ENCODE results near the gene ARL13A.
"Not testable (repeated sequence)": the region's sequence is repeated elsewhere in the genome, so short reads cannot be mapped to it uniquely, and the experiment has no call there.

ARL13A gene

DNA sequence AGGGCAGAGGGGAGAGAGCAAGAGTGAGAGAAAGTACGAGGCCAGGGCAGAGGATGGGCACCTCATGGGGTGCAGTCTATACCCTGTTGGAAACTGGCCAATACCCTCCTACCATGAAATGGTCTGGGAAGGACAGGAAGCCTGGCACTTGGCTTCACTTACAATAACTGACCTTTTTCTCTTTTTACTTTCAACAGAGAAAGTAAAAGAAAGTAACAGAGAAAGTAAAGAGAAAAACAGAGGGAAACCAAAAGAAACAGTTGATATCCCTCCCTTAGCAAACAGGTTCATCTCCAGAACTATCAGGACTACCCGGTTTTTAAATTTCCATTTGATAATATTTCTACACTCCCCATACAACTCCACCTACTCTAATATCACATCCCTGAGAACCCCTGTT is 20.6 kb downstream of the ARL13A start:
- DNase-seq (ENCODE audit: low spot score) = no peak

DNA sequence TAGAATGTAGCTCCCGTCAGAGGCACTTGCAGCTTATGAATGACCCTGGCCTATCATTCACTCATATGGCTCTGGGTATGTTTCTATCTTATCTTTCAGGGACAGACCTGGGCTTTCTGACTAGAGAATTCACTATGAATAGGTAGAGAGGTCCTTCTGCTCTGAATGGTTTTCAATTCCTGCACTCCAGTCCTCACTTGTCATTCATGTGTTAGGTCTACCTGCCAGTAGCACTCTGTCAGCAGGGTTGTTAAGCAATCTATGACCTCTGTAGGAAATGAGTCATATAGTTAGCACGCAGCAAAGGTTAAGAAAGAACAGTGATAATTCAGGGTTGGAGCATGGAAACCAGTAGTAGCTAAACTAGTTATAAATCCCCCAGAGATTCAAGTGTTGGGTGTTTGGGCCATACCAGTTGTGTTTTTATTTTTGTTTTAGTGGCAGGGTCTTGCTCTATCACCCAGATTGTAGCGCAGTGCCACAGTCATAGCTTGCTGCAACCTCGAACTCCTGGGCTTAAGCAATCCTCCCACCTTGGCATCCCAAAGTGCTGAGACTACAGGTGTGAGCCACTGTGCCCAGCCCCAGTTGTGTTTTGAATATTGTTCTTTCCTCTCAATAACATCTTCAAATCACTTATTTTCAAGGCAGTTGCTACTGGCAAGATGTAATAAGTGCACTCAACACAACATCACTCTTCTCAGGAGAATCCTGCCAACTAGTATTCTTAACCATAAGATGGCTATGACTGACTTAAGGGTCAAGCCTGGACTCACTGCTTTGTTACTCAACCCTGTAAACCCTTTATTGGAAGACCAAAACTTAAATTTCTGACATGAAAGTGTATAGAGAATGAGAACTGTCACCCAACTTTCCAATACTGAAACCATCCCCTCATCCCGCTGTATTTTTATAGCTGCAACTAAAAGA is 25.1 kb downstream of the ARL13A start:
- DNase-seq (ENCODE audit: low spot score) = peak; percentile 7

DNA sequence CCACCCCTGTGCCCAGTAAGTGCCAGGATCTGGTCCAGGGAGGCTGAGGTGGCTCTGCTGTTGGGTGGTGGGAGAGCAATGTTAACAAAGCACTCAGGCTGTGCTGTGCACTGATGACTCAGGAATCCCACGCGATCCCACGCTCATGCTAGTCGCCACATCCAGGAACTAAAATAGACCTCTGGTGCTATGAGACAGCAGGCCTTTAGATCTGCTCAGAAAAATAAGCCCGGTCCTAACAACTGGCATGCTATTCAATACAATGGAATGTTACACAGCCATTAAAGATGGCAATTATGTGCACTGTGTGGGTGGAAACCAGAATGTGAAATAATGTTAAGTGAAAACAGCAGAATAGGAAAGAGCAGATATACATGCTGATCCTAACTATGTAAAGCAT is 26.0 kb downstream of the ARL13A start:
- DNase-seq (ENCODE audit: low spot score) = peak; percentile 56

DNA sequence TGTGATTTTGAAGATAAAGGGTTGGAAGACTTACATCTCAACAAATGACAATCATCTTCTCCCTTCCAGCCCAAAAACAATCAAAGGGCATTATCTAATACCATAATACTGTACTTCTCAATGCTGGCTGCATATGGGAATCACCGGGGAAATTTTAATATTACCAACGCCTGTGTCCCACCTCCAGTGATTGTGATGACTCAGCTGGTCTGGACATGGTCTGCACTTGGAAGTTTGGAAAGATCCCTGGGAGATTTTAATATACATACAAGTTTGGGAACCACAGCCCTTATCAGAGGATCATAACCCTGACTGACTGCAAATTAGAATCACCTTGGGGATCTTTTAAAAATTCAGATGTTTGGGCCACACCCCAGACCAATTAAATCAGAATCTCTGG is 29.9 kb downstream of the ARL13A start:
- no peak for DNase-seq (ENCODE audit: low spot score)

DNA sequence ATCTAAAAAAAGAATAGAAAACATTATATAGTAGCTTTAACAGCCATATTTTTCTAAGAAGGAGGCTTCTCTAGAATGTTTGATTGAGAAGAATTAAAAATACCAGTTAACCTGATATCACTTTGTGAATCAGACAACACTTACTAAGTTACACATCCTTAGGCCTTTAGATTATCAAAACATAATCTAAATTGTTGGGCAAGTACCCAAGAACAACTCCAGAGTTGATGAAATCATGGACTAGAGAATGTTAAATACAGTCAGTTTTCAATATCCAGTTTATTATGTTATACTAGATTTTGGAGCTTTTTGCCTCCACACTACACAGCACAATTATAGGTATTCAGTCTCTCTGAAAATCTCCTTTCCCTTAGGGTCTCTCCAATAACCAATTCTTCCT is 39.6 kb downstream of the ARL13A start:
- no peak for DNase-seq (ENCODE audit: low spot score)

DNA sequence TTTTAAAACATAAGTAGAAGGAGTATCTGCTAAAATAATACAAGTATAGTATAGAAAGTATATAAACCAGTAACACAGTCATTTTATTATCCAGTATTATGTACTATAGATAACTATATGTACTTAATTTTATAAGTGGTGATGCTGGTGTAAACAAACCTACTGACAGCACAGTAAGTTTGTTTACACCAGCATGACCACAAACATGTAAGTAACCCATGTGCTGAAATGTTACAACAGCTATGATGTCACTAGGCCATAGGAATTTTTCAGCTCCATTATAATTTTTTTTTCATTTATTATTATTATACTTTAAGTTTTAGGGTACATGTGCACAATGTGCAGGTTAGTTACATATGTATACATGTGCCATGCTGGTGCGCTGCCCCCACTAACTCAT is 42.5 kb downstream of the ARL13A start:
- not testable (repeated sequence) for DNase-seq (ENCODE audit: low spot score)

DNA sequence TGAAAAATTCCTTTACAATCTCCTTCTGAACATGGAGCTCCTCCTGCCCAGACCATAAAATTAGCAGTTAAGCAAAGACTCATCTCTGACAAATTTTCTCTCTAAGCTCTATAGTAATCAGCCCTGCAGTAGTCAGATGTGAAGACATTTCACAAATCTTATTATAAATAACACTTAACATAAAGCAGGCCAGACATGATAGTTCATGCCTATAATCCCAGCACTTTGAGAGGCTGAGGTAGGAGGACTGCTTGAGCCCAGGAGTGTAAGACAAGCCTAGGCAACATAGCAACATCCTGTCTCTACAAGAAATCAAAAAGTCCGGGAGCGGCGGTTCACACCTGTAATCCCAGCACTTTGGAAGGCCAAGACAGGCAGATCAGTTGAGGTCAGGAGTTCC is 52.5 kb downstream of the ARL13A start:
- DNase-seq (ENCODE audit: low spot score) = no peak

DNA sequence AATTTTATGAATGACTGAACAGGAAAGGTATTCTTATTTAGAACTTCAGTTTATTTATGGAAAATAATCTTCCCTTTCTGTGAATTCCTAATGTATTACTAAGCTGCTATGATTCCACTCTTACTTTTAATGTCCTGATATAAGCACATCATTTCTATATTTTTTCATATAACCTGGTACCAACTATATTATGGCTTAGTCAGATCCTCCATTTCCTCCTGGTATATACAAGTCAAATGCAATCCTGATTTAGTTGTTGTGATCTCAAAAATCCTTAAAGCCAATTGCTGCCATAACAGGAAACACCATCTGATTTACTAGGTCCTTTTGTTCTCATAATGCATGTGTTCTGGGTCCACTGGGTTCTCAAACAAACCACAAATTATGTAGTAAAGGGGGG is 55.6 kb downstream of the ARL13A start:
- DNase-seq (ENCODE audit: low spot score) = no peak

DNA sequence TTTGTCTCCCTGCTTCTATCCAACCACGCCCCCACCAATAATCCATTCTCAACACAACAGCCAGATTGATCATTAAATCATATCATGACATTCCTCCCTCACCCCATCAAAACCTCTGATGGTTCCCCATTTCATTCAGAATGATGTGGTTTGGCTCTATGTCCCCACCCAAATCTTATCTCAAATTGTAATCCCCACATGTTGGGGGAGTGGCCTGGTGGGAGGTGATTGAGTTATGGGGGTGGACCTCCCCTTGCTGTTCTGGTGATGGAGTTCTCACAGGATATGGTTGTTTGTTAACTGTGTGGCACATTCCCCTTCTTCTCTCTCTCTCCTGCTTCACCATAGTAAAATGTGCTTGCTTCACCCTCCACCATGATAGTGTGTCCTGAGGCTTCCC is 59.1 kb downstream of the ARL13A start:
- DNase-seq (ENCODE audit: low spot score) = no peak

DNA sequence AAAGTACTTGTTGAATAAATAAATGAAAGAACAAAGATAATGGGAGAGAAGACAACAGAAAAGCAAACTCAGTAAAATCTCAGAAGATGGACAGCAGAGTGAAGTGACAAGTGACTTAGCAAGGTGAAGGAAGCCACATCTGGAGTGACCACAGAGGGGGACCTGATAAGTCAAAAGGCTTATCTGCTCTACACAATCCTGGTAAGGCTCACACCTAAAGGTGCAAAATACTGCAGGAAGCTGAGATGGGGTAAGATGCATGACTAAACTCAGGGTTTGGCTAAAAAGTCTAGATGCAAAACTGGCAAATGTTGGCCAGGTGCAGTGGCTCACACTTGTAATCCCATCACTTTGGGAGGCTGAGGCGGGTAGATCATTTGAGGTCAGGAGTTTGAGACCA is 60.2 kb downstream of the ARL13A start:
- no peak for DNase-seq (ENCODE audit: low spot score)

DNA sequence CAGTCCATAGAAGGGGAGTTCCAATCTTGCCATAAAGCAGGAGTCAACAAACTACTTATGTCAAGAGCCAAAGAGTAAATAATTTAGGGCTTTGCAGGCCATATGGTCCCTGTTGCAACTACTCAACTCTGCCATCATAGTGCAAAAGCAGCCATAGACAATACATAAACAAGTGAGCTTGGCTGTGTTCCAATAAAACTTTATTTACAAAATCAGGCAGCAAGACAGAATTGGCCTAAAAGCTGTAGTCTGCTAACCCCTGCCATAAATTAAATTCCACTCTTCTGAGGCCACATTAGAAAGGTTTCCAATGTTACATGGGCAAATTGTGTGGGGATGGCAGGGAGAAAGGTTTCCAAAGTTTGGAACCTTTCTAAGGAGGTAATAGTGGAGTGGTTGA is 67.7 kb downstream of the ARL13A start:
- no peak for DNase-seq (ENCODE audit: low spot score)

DNA sequence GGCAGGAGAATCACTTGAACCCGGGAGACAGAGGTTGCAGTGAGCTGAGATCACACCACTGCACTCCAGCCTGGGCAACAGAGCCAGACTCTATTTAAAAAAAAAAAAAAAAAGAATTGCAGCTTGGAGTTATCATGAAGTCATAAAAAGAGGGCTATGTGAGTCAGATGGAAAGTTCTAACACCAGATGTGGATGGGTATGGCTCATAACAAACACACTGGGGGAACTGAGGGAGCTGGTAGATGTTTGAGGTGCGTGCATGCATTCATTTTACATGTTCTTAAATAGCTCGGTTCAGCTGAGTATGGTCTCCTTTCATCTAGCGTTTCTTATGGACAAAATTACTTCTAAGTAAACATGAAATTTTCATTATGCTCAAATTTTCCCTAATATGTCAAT is 70.7 kb downstream of the ARL13A start:
- peak; percentile 7 for DNase-seq (ENCODE audit: low spot score)

All from AG20443 (cell line).